IMR-90 (cell line): ENCODE measurements around the gene MSH3.

Experiments used
- CEBPB ChIP-seq: IDR thresholded peaks from 2 replicates; pipeline ENCODE4 v1.6.1; 2012; ENCODE audit warnings: low read depth, low read length, improper control_type of control experiment
- MAFK ChIP-seq: IDR thresholded peaks from 2 replicates; pipeline ENCODE4 v1.6.1; 2012; ENCODE audit warnings: low read depth, low read length, improper control_type of control experiment
- MAZ ChIP-seq: IDR thresholded peaks from 2 replicates; pipeline ENCODE4 v1.6.1; 2012; ENCODE audit warnings: low read depth, mild to moderate bottlenecking, low read length, improper control_type of control experiment, moderate library complexity, borderline replicate concordance
- MXI1 ChIP-seq: IDR thresholded peaks from 2 replicates; pipeline ENCODE4 v1.6.1; 2012; ENCODE audit warnings: low read depth, mild to moderate bottlenecking, low read length, moderate library complexity, borderline replicate concordance
- NFE2L2 ChIP-seq: fragments of 150-350 bp; IDR thresholded peaks from 2 replicates; pipeline ENCODE4 v1.6.1; 2016; ENCODE audit warnings: low read depth, mild to moderate bottlenecking, low read length
- POLR2A ChIP-seq: IDR thresholded peaks from 2 replicates; pipeline ENCODE4 v1.6.1; 2012; ENCODE audit warnings: mild to moderate bottlenecking, low read depth, low read length
- RAD21 ChIP-seq: IDR thresholded peaks from 2 replicates; pipeline ENCODE4 v1.6.1; 2012; ENCODE audit warnings: low read length, improper control_type of control experiment
- RCOR1 ChIP-seq: IDR thresholded peaks from 2 replicates; pipeline ENCODE4 v1.6.1; 2012; ENCODE audit warnings: mild to moderate bottlenecking, low read length, improper control_type of control experiment; ENCODE audit not compliant: insufficient replicate concordance
- RFX5 ChIP-seq: IDR thresholded peaks from 2 replicates; pipeline ENCODE4 v1.8.0; 2012; ENCODE audit warnings: low read depth, mild to moderate bottlenecking, low read length, moderate library complexity
- SMC3 ChIP-seq: fragments of 150-350 bp; IDR thresholded peaks from 2 replicates; pipeline ENCODE4 v1.6.1; 2016; ENCODE audit warnings: low read depth, mild to moderate bottlenecking, antibody characterized with exemption, low read length, moderate library complexity
- TF ChIP-seq, protein P1 (sequence below): conservative IDR thresholded peaks from 2 replicates; pipeline ENCODE4 v1.5.1; 2012; ENCODE audit warnings: mild to moderate bottlenecking, low read depth, low read length, improper control_type of control experiment

- TF ChIP-seq, protein P1, sequence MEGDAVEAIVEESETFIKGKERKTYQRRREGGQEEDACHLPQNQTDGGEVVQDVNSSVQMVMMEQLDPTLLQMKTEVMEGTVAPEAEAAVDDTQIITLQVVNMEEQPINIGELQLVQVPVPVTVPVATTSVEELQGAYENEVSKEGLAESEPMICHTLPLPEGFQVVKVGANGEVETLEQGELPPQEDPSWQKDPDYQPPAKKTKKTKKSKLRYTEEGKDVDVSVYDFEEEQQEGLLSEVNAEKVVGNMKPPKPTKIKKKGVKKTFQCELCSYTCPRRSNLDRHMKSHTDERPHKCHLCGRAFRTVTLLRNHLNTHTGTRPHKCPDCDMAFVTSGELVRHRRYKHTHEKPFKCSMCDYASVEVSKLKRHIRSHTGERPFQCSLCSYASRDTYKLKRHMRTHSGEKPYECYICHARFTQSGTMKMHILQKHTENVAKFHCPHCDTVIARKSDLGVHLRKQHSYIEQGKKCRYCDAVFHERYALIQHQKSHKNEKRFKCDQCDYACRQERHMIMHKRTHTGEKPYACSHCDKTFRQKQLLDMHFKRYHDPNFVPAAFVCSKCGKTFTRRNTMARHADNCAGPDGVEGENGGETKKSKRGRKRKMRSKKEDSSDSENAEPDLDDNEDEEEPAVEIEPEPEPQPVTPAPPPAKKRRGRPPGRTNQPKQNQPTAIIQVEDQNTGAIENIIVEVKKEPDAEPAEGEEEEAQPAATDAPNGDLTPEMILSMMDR = no peak
- TF ChIP-seq NFE2L2 = no peak
- TF ChIP-seq SMC3 = no peak
- no peak for TF ChIP-seq POLR2A
- TF ChIP-seq MAZ = no peak
- TF ChIP-seq MXI1 = no peak
- TF ChIP-seq RAD21 = no peak
- no peak for TF ChIP-seq MAFK
- TF ChIP-seq RCOR1 = no peak
- TF ChIP-seq RFX5 = no peak
- TF ChIP-seq CEBPB = no peak
Observed at GRCh38 chr5:80744149-80744548, 89.7 kb downstream of the MSH3 start.
